ENCODE measurements around the gene VGLL3. TPM values are rescaled to one million over a fixed set of nuclear protein-coding genes. Genes with fewer than 3 reads are reported as not detected.

Gene VGLL3
- total and polyA plus RNA-seq, 2 of the 4 experiments (the other 2 are of a cell fraction): 46.2 to 97.3 TPM

- no CpG with 5 or more reads among the region's 3 CpGs for WGBS, 2 experiments (ENCODE audit: extremely low coverage in 2 of 2, insufficient read length in 1 of 2)
- Histone ChIP-seq H3K4me1 (ENCODE audit: control insufficient read depth, insufficient read depth, low read length) (peaks cover 9% of the 10 kb centered on the region), H4K20me1 (ENCODE audit: insufficient read depth, low read length) (no peaks in the 10 kb centered on the region), H4K5ac (ENCODE audit: low read depth, low read length) (peak overlapping the region; percentile 60; the same call in 1 of the 2 replicates), H2AK5ac (ENCODE audit: low read depth, low read length) (no peak overlapping the region), H3K79me1 (ENCODE audit: low read depth in 1 of 2, low read length in 2 of 2) (peaks cover 6 to 13% of the 10 kb centered on the region in 2 experiments; a peak in 2 of 4 replicates), H2BK15ac (ENCODE audit: low read depth, low read length) (no peak overlapping the region), H3K27ac (ENCODE audit: insufficient read depth, low read length) (no peak overlapping the region), H3K4ac (ENCODE audit: low read depth, low read length) (no peak overlapping the region), H3K9me1 (ENCODE audit: insufficient read depth, low read length) (0 out of 2 replicates have a peak, but pooled peaks cover 3% of the 10 kb centered on the region), H4K8ac (ENCODE audit: low read depth in 2 of 2, low read length in 2 of 2) (0 out of 4 replicates have a peak overlapping the region, but pooled peaks of 1 of the 2 experiments have one; percentile 13), H4K91ac (ENCODE audit: insufficient read depth, low read depth, low read length) (no peak overlapping the region), H3K18ac (ENCODE audit: low read depth, low read length) (no peak overlapping the region; the same call in 1 of the 2 replicates), H3K36me3 (ENCODE audit: control insufficient read depth, insufficient read depth, low read length) (peaks cover 19% of the 10 kb centered on the region), H2AFZ (replicated peaks; ENCODE audit: low read length, poor library complexity) (no peak overlapping the region), H3K23ac (ENCODE audit: low read depth, low read length) (no peak overlapping the region), H2BK120ac (ENCODE audit: low read depth, low read length) (no peak overlapping the region), H3K4me2 (ENCODE audit: low read depth, low read length) (no peak overlapping the region), H3K56ac (ENCODE audit: extremely low read depth, insufficient read depth, low read length) (no peak overlapping the region), H3K9ac (ENCODE audit: low read depth, low read length) (no peak overlapping the region), H2AK9ac (replicated peaks; ENCODE audit: low read depth, low read length, poor library complexity) (no peak overlapping the region), H3K14ac (replicated peaks; ENCODE audit: low read depth, low read length) (no peak overlapping the region), H3K9me3 (ENCODE audit: control insufficient read depth, insufficient read depth, low read length) (no peaks in the 10 kb centered on the region), H3K4me3 (ENCODE audit: insufficient read depth, low read depth, low read length) (no peak overlapping the region), H2BK5ac (ENCODE audit: low read depth, low read length, poor library complexity, severe bottlenecking) (peak overlapping the region; percentile 63), H2BK20ac (ENCODE audit: low read depth, low read length) (no peak overlapping the region), H3K27me3 (ENCODE audit: control insufficient read depth, insufficient read depth, low read length) (no peaks in the 10 kb centered on the region)
- in situ Hi-C loops (cut with MboI; ENCODE audit: low sequenced_read_pairs) (no loop called here), dilution Hi-C loops (cut with HindIII; ENCODE audit: low sequenced_read_pairs, unreplicated experiment) (no loop called here), intact Hi-C loops (cut with micrococcal nuclease) (no loop called here)
- POLR2A ChIA-PET (ENCODE audit: unreplicated experiment): no interaction called here
- BruUV-seq (replicated peaks): no TSS peak
- no peak for ATAC-seq (ENCODE audit: low read depth)
- CTCF ChIA-PET: no interaction called here
- TF ChIP-seq USF2 (IDR thresholded peaks at IDR 0.05; ENCODE audit: low read depth, low read length) (no peak), SMC3 (IDR thresholded peaks at IDR 0.05; ENCODE audit: low read depth, low read length) (no peak), FOS (IDR thresholded peaks at IDR 0.05; ENCODE audit: low read depth, low read length) (no peak), RFX5 (IDR thresholded peaks at IDR 0.05; ENCODE audit: low read depth, low read length) (no peak), MAZ (IDR thresholded peaks at IDR 0.05; ENCODE audit: borderline replicate concordance, low read depth, low read length) (no peak), BHLHE40 (IDR thresholded peaks at IDR 0.05; ENCODE audit: low read depth, low read length) (no peak), RCOR1 (IDR thresholded peaks at IDR 0.05; ENCODE audit: insufficient replicate concordance, low read length) (no peak), CTCF (conservative IDR thresholded peaks at IDR 0.05; ENCODE audit: low read depth, low read length) (no peak), ELK1 (IDR thresholded peaks at IDR 0.05; ENCODE audit: borderline replicate concordance, low read depth, low read length) (no peak), CHD1 (IDR thresholded peaks at IDR 0.05; ENCODE audit: low read depth, low read length) (no peak), MAFK (IDR thresholded peaks at IDR 0.05; ENCODE audit: low read depth, low read length) (no peak), MXI1 (IDR thresholded peaks at IDR 0.05; ENCODE audit: borderline replicate concordance, low read depth, low read length) (no peak)
- DNase-seq: no peak
These were observed 48.7 kb downstream of the VGLL3 start for GRCh38 chr3:86942206-86942605.
